22Rv1 (cell line): ENCODE results near the gene FSHR.

Experiments used
- CTCF ChIP-seq: fragments of 450-650 bp; IDR thresholded peaks from 2 replicates; pipeline ENCODE4 v1.5.1; 2017; ENCODE audit warnings: mild to moderate bottlenecking
- ZFX ChIP-seq: fragments of 450-650 bp; IDR thresholded peaks from 2 replicates; pipeline ENCODE4 v1.6.1; 2017; ENCODE audit warnings: antibody characterized with exemption, borderline replicate concordance

- TF ChIP-seq CTCF (no peak), ZFX (no peak)
Observed at GRCh38 chr2:49102146-49102545, 52.2 kb downstream of the FSHR start.
